GM12892 (cell line): ENCODE data around the gene CBFB.

Source experiments
- POLR2A ChIP-seq: IDR thresholded peaks from 2 replicates; pipeline ENCODE4 v1.6.1; 2011; ENCODE audit warnings: low read depth, low read length, control low read depth
- POLR2AphosphoS5 ChIP-seq: IDR thresholded peaks from 2 replicates; pipeline ENCODE4 v1.6.1; 2011; ENCODE audit warnings: low read depth, low read length, control low read depth
- TAF1 ChIP-seq: IDR thresholded peaks from 2 replicates; pipeline ENCODE4 v1.6.1; 2011; ENCODE audit warnings: low read depth, mild to moderate bottlenecking, control low read depth, low read length, borderline replicate concordance

- no peak for TF ChIP-seq POLR2A
- TF ChIP-seq POLR2AphosphoS5 = no peak
- no peak for TF ChIP-seq TAF1
Measured at GRCh38 chr16:67148656-67149275, 119.8 kb downstream of the CBFB start.
